Measurements from ENCODE around the gene SYK. TPM values are rescaled to one million over a fixed set of nuclear protein-coding genes. Genes with fewer than 3 reads are reported as not detected.
"Not testable (repeated sequence)": the region's sequence is repeated elsewhere in the genome, so short reads cannot be mapped to it uniquely, and the experiment has no call there.

The SYK gene
- total RNA-seq (ENCODE audit: low replicate concordance), result not detected in 2 replicates

DNA sequence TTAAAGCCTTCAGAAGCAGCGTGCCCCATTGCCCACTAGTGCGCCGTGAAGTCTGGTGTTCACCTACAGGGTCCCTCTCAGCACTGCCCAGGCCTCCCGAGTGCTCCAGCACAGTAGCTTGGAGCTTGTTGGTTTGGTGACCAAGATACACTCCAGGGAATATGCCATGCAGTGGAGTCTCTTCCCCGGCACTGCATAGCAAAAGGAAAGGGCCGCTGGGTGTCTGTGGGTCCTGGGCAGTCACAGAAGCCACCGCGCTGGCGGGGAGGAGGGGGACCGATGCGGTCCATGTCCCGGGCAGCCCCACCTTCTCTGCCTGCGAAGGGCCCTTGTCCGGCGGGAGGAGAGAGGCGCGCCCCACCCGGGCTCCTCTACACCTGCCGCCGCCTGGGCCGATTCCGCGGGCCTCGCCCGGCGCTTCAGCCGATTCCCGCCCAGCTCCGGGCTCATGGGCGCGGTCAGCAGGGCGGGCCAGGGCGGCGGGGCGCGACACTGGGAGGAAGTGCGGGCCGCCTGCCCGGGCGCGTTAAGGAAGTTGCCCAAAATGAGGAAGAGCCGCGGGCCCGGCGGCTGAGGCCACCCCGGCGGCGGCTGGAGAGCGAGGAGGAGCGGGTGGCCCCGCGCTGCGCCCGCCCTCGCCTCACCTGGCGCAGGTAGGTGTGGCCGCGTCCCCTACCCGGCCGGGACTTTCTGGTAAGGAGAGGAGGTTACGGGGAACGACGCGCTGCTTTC is at the start of gene SYK:
TSS of gene SYK (plus strand) at position 579 of the 732 bp plus-strand sequence. CDS start 42,080 bp downstream, outside the sequence.
- Histone ChIP-seq H4K20me1 (ENCODE audit: low read depth) (no peaks in the 10 kb centered on the region), H3K4me3 (peak within 1 kb of the TSS; percentile 56), H2AFZ (replicated peaks) (peak within 1 kb of the TSS; percentile 89), H3K36me3 (no peaks in the 10 kb centered on the region), H3K9me3 (ENCODE audit: low read depth) (no peaks in the 10 kb centered on the region), H3K9ac (no peak within 1 kb of the TSS), H3K27ac (no peak within 1 kb of the TSS), H3K79me2 (ENCODE audit: low read depth) (no peaks in the 10 kb centered on the region), H3F3A (ENCODE audit: low read depth) (no peaks in the 10 kb centered on the region), H3K4me2 (peak within 1 kb of the TSS; percentile 91), H3K4me1 (peaks cover 7% of the 10 kb centered on the region), H3K27me3 (peaks cover 86% of the 10 kb centered on the region)
- no peak within 1 kb of the TSS for H3K27ac Mint-ChIP-seq
- peaks cover 27% of the 10 kb centered on the region for H3K27me3 Mint-ChIP-seq (ENCODE audit: insufficient read depth, low read depth)
- H3K36me3 Mint-ChIP-seq, result no peaks in the 10 kb centered on the region
- peaks cover 2% of the 10 kb centered on the region for H3K9me3 Mint-ChIP-seq
- TF ChIP-seq EZH2phosphoT487 (IDR thresholded peaks at IDR 0.05) (no peak), EZH2 (IDR thresholded peaks at IDR 0.05) (peak; percentile 95)
- peaks cover 5% of the 10 kb centered on the region for H3K4me1 Mint-ChIP-seq
- H3K4me3 Mint-ChIP-seq, result peak within 1 kb of the TSS; percentile 81
- peak; percentile 60 for DNase-seq (ENCODE audit: low spot score)

- H3K27me3 ChIP-seq; H3K9ac ChIP-seq; H3F3A ChIP-seq (ENCODE audit: low read depth); H3K27ac ChIP-seq; H3K9me3 Mint-ChIP-seq; H3K27me3 Mint-ChIP-seq (ENCODE audit: insufficient read depth, low read depth); H3K4me1 ChIP-seq; H3K79me2 ChIP-seq (ENCODE audit: low read depth); H3K4me3 ChIP-seq; H3K4me3 Mint-ChIP-seq; H3K27ac Mint-ChIP-seq; H2AFZ ChIP-seq (replicated peaks); H3K4me2 ChIP-seq; H3K36me3 ChIP-seq; H3K36me3 Mint-ChIP-seq; H3K9me3 ChIP-seq (ENCODE audit: low read depth); H4K20me1 ChIP-seq (ENCODE audit: low read depth): not testable (repeated sequence)
- TF ChIP-seq, protein P1, sequence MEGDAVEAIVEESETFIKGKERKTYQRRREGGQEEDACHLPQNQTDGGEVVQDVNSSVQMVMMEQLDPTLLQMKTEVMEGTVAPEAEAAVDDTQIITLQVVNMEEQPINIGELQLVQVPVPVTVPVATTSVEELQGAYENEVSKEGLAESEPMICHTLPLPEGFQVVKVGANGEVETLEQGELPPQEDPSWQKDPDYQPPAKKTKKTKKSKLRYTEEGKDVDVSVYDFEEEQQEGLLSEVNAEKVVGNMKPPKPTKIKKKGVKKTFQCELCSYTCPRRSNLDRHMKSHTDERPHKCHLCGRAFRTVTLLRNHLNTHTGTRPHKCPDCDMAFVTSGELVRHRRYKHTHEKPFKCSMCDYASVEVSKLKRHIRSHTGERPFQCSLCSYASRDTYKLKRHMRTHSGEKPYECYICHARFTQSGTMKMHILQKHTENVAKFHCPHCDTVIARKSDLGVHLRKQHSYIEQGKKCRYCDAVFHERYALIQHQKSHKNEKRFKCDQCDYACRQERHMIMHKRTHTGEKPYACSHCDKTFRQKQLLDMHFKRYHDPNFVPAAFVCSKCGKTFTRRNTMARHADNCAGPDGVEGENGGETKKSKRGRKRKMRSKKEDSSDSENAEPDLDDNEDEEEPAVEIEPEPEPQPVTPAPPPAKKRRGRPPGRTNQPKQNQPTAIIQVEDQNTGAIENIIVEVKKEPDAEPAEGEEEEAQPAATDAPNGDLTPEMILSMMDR (IDR thresholded peaks at IDR 0.05), result peak; percentile 69
- peaks cover 16% of the 10 kb centered on the region for H3K4me1 Mint-ChIP-seq
- DNase-seq (ENCODE audit: low spot score), result peak; percentile 67
Observed at GRCh38 chr9:90755514-90756371, 45.9 kb upstream of the SYK start.

- H3K9me3 ChIP-seq (ENCODE audit: low read depth); H3K4me3 ChIP-seq; DNase-seq (ENCODE audit: low spot score); H3K27me3 ChIP-seq; H3K9ac ChIP-seq; H3K4me2 ChIP-seq; H4K20me1 ChIP-seq (ENCODE audit: low read depth); H2AFZ ChIP-seq (replicated peaks); H3K27ac Mint-ChIP-seq; H3K27ac ChIP-seq; H3K36me3 ChIP-seq; H3K4me1 ChIP-seq; H3K4me3 Mint-ChIP-seq; H3F3A ChIP-seq (ENCODE audit: low read depth); H3K36me3 Mint-ChIP-seq; H3K79me2 ChIP-seq (ENCODE audit: low read depth): not testable (repeated sequence)
- Mint-ChIP-seq H3K27me3 (ENCODE audit: insufficient read depth, low read depth) (peaks cover 12% of the 10 kb centered on the region), H3K9me3 (peaks cover 17% of the 10 kb centered on the region), H3K4me1 (peaks cover 16% of the 10 kb centered on the region)
Observed at GRCh38 chr9:90760577-90760976, 41.0 kb upstream of the SYK start.

DNA sequence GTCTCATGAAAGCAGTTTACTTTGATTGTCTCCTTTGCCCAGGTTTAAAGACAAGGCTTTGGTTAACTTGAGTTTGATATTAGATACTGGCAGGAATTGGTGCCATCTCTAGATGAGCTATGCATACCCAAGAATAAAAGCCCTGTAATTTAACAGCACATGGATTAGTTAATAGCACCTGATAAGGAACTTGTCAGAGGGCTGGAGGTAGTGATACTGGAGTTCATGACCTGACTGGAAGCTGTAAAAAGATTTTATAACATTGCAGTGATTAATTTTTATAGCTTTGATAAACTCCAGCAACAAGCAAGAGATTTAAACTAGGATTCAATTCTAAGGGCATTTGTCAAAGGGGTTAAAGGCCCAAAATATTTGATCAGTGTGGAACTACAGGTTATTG is 34.9 kb upstream of the SYK start:
- H3K36me3 Mint-ChIP-seq, result no peaks in the 10 kb centered on the region
- Histone ChIP-seq H3K27me3 (no peaks in the 10 kb centered on the region), H3K79me2 (ENCODE audit: low read depth) (no peaks in the 10 kb centered on the region), H3K27ac (no peak overlapping the region), H3K9me3 (ENCODE audit: low read depth) (peaks cover 22% of the 10 kb centered on the region), H3F3A (ENCODE audit: low read depth) (no peaks in the 10 kb centered on the region), H3K4me2 (no peak overlapping the region), H3K9ac (no peak overlapping the region), H4K20me1 (ENCODE audit: low read depth) (no peaks in the 10 kb centered on the region), H3K4me3 (no peak overlapping the region), H3K4me1 (no peaks in the 10 kb centered on the region), H3K36me3 (peaks cover 6% of the 10 kb centered on the region), H2AFZ (replicated peaks) (no peak overlapping the region)
- H3K27me3 Mint-ChIP-seq (ENCODE audit: insufficient read depth, low read depth), result peaks cover 8% of the 10 kb centered on the region
- H3K9me3 Mint-ChIP-seq, result peaks cover 56% of the 10 kb centered on the region
- H3K4me1 Mint-ChIP-seq, result no peaks in the 10 kb centered on the region
- no peak overlapping the region for H3K4me3 Mint-ChIP-seq
- DNase-seq (ENCODE audit: low spot score), result no peak
- TF ChIP-seq EZH2phosphoT487 (IDR thresholded peaks at IDR 0.05) (no peak), EZH2 (IDR thresholded peaks at IDR 0.05) (no peak)
- TF ChIP-seq, protein P1 (IDR thresholded peaks at IDR 0.05), result no peak
- no peak overlapping the region for H3K27ac Mint-ChIP-seq
